GM19463 (cell line): Measurements from ENCODE around the gene WSB1.
"Not testable (repeated sequence)": the region's sequence is repeated elsewhere in the genome, so short reads cannot be mapped to it uniquely, and the experiment has no call there.

Source experiments
- ATAC-seq: cut with Tn5 transposase; IDR thresholded peaks from one replicate; pipeline ENCODE4 v1.9.1; 2021; ENCODE audit warnings: mild to moderate bottlenecking, moderate library complexity; ENCODE audit not compliant: unreplicated experiment

WSB1 gene, protein sequence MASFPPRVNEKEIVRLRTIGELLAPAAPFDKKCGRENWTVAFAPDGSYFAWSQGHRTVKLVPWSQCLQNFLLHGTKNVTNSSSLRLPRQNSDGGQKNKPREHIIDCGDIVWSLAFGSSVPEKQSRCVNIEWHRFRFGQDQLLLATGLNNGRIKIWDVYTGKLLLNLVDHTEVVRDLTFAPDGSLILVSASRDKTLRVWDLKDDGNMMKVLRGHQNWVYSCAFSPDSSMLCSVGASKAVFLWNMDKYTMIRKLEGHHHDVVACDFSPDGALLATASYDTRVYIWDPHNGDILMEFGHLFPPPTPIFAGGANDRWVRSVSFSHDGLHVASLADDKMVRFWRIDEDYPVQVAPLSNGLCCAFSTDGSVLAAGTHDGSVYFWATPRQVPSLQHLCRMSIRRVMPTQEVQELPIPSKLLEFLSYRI

DNA sequence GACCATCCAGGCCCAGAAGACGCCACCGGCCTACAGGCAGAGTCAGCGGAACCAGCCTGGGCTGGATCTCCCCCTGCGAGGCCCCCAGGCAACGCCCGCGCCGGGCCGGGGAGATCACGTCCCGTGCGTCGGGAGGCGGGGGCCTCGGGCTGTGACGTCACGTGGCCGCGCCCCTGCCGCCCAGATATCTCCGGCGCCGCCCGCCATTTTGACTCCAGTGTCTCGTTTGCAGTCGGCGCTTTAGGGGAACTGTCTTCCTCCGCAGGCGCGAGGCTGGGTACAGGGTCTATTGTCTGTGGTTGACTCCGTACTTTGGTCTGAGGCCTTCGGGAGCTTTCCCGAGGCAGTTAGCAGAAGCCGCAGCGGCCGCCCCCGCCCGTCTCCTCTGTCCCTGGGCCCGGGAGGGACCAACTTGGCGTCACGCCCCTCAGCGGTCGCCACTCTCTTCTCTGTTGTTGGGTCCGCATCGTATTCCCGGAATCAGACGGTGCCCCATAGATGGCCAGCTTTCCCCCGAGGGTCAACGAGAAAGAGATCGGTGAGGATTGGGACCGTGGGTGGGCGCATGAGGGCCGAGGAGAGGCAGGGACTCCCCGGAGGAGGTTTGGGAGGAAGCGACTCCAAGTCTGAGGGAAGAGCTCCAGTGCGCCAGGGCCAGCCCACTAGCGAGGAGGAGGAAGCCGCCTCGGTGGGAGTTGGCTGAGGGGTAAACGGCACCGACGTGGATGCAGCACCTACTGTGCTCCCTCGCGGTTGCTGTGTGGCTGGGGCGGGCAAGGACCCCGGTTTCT is at the start of gene WSB1:
Gene WSB1, plus strand, starts transcription at position 217 of the 791 bp plus-strand sequence. Its CDS starts 282 bp downstream, at position 499.
- peak; percentile 80 for ATAC-seq

DNA sequence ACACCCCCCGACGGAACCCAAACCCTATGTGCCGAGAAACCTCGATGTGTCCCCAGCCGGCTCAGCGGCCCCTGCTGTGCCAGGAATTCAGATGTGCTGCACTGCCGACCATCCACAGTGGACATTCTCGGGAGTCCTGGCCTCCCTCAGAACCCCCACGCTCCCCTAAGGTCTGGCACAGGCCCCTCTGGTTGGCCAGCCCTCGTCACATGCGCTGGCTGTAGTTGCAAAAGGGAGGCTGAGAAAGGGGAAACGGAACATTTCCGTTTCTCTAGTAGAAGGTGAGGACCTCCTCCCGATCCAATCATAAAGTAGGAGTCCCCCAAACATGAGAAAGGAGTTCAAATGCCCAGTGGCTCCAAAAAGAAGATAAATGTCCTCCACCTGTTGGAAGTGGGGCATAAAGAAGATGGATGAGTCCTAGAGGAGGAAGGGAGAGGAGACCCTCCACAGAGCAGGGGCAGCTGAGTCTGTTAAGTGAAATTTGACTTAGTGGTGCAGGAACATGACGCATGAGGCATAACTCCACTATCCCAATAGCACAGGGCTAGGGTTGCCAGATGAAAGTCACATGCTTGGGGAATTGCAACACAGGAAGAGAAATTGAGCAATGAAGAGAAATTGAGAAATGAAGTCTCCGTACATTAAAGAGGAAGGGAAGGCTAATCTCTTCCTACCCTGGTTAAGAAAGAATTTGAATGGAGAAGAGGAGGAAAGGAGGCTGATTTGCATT is 49.3 kb upstream of the WSB1 start:
- no peak for ATAC-seq

DNA sequence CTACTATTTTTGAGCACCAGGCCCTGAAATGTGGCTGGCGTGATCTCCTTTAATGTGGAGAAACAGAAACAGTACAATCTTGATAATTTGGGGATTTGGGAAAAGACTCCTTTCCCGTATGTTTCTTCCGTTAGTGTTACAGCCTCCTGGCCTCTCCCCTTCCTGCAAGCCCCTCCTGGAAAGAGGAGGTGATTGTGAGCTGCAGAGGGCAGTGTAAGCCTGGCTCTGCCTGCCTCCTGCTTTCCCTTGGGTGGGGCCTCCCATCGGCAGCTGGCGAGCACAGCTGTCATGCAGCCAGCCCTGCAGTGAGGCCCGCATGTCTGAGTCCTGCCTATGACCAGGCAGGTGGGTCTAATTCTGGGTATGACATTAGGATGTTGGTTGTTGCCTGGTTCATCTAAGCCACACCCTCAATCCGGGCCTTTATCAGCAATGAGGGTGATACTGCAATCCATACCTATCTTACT is 48.7 kb upstream of the WSB1 start:
- ATAC-seq, result peak; percentile 91

DNA sequence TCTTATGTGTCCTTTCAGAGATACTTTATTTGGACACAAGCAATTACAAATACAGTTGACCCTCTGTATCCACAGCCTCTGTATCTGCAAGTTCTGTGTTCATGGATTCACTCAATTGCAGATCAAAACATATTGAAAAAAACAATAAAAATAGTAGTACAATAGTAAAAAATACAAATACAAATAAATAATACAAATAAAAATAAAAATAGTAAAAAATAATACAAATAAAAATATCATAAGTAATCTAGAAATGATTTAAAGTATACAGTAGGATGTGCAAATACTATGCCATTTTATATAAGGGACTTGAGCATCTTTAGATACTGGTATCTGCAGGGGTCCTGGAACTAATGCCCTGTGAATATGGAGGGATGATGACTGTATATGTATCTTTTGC is 47.4 kb upstream of the WSB1 start:
- ATAC-seq, result no peak

DNA sequence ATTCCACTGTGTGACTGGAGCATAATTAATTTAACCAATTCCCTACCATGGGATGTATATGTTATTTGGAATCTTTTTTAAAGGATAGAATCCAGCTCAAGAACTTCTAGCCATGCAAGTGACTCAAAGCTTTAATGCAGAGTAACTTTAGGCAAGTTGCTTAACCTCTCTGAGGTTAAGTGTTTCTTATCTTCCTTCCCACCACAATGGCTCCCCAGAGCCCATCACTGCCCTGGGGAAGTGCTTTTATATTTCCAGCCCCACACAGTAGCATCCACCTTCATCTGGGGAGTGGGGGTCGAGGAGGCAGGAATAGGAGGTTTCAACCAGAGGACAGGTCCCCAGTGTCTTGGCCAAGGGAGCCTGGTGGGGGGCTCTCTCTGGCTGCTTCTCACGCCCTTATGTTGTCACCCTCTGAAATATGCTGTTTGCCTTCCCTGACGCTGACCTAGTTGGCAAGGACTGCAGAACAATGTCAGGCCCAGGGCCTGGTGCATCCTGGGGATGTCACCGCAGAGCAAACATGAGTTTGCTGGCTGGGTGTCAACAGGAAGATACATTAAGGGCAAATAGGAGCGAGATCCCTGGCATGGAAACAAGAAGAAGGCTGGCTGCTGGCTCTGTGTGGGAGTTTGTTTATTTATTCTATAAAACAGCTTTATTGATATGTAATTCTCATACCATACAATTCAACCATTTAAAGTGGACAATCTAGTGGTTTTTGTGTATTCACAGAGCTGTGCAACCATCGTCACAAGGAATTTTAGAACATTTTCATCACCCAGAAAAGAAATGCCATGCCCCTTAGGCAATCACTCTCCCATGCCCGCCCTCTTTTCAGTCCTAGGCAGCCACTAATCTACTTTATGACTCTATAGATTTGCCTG is 46.6 kb upstream of the WSB1 start:
- ATAC-seq, result no peak

DNA sequence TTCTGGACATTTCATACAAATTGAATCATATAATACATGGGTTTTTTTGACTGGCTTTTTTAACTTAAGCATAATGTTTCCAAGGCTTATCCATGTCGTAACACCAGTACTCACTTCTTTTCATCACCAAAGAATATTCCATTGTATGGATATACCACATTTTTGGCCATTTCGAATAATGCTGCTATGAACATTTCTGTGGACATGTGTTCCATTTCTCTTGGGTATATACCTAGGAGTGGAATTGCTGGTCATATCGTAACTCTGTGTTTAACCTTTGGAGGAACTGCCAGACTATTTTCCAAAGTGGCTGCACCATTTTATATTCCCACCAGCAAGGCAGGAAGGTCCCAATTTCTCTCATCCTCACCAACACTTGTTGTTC is 46.0 kb upstream of the WSB1 start:
- no peak for ATAC-seq

DNA sequence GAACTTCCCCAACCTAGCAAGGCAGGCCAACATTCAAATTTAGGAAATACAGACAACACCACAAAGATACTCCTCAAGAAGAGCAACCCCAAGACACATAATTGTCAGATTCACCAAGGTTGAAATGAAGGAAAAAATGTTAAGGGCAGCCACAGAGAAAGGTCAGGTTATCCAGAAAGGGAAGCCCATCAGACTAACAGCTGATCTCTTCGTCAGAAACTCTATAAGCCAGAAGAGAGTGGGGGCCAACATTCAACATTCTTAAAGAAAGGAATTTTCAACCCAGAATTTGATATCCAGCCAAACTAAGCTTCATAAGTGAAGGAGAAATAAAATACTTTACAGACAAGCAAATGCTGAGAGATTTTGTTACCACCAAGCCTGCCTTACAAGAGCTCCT is 43.1 kb upstream of the WSB1 start:
- ATAC-seq, result not testable (repeated sequence)

DNA sequence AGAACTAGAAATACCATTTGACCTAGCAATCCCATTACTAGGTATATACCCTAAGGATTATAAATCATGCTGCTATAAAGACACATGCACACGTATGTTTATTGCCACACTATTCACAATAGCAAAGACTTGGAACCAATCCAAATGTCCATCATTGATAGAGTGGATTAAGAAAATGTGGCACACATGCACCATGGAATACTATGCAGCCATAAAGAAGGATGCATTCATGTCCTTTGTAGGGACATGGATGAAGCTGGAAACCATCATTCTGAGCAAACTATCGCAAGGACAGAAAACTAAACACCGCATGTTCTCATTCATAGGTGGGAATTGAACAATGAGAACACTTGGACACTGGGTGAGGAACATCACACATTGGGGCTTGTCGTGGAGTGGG is 39.1 kb upstream of the WSB1 start:
- not testable (repeated sequence) for ATAC-seq

DNA sequence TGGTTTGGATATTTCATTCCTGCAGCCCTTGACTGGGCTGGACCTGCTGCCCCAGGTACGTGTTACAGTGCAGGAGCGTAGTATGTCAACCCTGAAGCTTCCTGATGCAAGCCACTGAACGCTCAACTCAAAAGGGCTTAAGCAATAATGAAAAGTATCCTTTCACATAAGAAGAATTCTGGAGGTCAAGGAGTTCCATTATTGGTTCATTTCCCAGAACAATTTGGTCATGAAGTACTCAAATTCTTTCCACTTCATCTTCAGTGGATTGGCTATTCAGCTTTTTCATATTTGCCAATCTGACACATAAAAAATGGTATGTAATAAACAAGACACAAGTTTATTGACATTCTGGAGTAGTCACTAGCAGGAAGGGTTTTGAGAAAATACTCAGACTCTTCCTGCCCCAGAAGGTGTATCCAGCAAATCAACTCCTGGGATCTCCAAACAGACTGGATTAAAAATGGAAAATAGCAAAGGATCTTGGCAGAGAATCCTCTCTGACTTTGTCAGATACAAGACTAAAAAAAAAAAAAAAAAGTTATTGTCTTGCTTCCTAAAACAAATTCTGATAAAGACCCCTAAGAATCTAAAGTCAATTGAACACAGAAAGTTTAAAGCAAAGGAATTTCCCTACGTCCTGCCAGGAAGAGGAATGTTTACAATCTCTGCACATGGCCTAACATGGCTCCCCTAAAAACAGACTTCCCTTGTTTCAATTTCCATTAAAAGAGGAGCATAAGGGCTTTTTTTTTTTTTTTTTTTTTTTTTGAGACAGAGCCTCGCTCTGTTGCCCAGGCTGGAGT is 37.5 kb upstream of the WSB1 start:
- ATAC-seq, result no peak

DNA sequence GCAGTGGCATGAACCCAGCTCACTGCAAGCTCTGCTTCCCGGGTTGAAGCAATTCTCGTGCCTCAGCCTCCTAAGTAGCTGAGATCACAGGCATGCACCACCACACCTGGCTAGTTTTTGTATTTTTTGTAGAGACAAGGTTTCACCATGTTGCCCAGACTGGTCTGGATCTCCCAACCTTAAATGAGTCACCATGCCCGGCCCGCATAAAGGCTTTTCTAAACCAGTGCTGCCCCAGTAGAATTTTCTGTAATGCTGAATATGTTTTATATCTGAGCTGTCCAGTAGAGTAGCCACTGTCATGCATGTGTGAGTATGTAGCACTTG is 36.9 kb upstream of the WSB1 start:
- no peak for ATAC-seq

DNA sequence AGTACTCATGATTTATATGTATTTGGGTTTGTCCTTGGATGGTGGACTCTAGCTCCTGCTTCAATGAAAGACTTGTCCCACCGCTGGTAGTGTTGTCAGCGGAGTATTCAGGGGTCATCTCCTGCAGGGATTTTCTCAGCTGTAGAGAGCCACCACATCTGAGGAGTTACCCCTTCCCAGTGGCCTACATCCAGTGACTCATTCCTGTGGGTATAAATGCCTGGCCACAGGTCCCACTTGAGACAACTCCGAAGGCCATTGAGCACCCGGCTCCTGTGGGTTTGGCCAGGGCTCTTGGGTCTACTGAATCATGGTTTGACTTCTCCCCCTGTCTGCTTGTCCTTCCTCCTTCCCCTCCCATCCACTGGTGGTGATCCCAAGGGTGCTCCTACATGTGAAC is 34.6 kb upstream of the WSB1 start:
- no peak for ATAC-seq

DNA sequence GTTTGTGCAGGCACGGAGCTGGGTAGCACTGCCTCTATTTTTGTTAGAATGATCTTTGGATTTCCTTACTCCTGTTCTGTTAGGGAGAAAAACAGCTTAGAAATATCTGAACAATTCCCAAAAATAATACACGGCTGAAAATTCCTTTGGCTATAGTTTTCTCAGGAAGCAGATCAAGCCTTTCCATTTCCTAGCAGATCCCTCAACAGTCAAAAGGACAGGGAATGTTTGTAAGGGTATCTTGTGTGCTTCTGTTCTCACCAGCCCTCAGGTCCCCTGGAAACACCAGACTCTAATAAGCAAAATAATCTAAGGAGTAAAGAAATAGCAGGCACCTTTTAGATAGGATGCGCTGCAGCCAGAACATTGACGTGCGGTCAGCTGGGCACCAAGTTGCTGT is 30.5 kb upstream of the WSB1 start:
- no peak for ATAC-seq

DNA sequence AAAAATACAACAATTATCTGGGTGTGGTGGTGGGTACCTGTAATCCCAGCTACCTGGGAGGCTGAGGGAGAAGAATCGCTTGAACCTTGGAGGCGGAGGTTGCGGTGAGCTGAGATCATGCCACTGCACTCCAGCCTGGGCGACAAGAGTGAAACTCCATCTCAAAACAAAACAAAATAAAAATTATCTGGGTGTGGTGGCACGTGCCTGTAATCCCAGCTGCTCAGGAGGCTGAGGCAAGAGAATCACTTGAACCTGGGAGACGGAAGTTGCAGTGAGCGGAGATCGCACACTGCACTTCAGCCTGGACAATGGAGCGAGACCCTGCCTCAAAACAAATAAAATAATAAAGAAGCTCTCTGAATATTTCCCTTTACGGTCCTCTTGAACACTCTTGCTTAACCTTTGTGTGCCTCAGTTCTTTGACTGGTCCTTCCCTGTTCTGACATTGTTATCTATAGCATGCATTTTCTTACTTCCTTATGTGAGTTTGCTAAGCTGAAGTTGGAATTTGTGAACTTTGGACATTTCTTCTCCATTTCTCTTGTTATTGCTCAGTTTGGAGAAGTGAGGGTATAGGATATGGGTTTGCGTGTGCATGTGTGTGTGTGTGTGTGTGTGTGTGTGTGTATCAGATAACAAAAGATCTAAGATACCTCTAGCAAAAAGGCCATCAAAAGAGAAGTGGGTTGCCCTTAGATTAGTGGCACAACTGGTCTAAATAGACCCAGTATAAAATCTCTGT is 29.7 kb upstream of the WSB1 start:
- ATAC-seq, result no peak

DNA sequence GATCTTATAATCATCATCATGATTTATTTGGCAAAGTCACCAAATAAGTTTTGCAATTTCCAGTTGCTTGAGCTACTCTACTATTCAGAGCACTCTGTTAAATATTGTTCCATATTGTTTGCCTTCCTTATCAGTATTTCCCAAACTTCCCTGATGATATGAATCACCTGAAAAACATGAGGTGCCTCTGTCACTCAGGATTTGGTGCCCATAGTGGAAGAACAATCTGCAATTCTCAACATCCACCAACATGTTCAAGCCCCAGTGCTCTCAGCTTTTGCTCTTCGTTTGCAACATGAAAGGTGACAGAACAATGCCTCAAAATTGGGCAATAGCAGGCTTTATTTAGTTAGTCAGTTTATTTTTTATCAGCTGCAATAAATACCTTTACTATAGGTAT is 28.6 kb upstream of the WSB1 start:
- no peak for ATAC-seq

DNA sequence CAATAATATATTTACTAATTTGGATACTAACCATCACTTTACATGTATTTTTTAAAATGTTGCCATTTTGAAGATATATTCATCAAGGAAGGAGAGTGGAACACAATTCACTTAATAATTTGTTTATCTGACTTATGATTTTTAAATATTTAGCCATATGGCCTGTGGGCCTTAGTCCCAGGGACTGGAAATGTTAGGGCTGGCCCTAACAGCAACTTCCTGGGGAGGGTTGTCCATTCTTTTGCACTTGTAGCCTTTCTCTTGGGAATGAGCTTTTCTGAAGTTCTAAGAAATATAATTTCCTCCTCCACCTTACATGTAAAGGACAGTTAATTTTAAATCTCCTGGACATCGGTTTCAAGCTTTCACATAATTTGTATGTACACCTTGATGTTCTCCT is 27.7 kb upstream of the WSB1 start:
- no peak for ATAC-seq

DNA sequence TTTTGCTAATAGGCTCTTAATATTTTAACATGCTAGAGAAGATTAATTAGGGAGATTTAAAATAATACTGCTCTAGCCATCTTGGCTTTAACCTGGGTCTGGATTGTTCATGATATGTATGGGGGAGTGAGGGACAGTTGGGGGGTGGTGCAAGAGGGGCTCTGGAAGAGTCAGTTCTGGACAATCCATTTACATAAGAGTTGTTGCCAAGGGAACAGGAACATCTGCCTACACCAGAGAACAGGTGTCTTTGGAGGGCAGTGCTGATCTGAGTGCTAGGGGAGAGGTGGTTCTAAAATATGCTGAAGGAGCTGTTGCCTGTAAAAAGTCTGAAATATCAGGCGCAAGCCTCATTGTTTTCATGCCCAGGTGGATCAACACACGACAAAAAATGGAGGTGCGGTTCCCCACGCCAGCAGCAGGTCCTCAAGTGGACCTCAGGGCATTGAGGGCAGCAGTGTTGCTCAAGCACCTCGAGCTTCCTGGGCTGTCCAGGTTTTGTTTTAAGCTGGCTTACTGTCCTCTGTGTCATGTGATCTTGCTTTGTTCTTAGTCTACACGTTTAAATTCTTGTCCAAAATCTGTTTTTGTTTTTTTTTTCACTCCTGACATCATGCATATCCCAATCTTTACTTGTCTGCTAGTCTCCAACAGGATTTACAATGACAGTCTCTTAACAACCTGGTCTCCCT is 25.4 kb upstream of the WSB1 start:
- no peak for ATAC-seq

DNA sequence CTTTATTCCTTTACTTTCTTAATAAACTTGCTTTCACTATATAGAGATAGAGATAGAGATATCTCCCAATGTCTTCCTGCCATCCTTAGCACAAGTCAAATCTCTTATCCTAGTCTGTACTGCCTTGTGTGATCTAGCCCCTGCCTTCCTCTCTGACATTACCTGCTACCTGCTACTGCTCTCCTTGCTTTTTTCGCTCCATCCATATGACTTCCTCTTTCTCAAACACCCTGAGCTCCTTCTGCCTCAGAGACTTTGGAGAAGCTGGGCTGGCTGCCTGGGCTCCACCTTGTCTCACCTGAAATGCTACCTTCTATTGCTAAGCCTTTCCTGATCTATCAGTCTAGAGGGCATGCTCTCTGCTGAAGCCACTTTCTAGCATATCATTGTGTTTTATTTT is 24.7 kb upstream of the WSB1 start:
- no peak for ATAC-seq

DNA sequence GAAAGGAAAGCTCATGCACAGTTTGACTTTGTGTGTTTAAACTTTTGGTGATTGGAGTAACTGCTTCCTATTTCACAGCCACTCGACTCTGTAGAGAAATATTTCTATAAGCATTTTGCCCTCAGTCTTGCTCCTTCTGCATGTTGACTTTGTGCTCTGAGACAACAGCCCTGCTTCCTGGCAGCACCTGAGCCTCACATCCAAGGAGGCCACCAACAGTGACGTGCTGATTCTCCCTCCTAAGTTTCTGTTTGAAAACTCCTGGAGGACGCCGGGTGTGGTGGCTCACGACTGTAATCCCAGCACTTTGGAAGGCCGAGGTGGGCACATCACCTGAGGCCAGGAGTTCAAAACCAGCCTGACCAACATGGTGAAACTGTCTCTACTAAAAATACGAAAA is 23.9 kb upstream of the WSB1 start:
- ATAC-seq, result no peak
